ENCODE measurements around the gene KYAT1.
A peak's percentile ranks its signal among the peaks of the same experiment; 100 is the strongest.

Gene KYAT1

GRCh38 chr9:128881884-128882676, at the start of gene KYAT1, which contains the start of gene LRRC8A:
Gene KYAT1 (minus strand): TSS chr9:128881950. CDS start chr9:128845405, 36,545 bp downstream.
Gene LRRC8A (plus strand): TSS chr9:128882133. CDS start chr9:128907165, 25,032 bp downstream.
- peak; percentile 93 for DNase-seq

DNA sequence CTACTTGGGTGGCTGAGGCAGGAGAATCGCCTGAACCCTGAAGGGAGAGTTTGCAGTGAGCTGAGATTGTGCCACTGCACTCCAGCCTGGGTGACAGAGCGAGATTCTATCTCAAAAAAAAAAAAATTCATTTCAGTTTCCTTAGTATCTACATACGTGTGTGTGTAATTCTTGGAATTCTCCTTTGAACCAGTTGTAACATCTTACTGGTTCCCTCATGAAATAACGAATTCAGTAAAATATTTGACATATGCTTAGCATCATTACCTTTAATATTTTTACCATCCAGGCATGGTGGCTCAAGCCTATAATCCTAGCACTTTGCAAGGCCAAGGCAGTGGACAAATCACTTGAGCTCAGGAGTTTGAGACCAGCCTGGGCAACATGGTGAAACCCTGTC, 47.8 kb upstream of the KYAT1 start:
- no peak for DNase-seq

- no peak for DNase-seq
Observed at GRCh38 chr9:128928624-128929023, 46.9 kb upstream of the KYAT1 start.

DNA sequence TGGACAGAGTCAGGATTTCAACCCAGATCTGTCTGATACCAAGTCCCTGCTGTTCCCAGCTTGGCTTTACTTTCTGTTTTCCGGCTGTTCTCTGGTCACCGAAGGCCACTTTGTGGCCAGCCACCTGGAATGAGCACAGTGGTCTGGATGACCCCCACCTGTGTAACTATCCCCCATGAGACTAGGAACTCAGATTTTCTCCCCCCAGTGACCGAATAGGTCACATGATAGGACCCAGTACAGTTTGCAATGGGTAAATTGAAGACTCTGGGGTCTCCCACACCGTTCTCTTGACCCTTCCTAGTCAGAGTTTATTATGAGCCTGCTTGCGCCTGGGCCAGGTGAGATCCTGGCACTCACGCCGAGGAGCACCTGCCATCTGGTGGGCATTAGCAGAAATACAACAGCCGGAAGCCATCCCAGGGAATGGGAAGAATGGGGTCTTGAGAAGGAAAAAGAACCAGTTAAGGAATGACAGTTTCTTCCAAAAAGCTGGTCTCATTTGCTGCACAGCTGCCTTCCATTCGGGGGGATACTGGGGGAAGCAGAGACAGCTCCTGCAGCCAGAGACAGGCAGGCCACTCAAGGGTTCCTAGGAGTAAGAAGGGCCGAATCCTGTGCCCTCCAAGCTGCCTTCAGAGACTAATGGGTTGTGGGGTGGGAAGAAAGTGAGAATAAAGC, 46.1 kb upstream of the KYAT1 start:
- DNase-seq, result peak; percentile 34

- DNase-seq, result no peak
Observed at GRCh38 chr9:128923493-128923883, 41.7 kb upstream of the KYAT1 start.

DNA sequence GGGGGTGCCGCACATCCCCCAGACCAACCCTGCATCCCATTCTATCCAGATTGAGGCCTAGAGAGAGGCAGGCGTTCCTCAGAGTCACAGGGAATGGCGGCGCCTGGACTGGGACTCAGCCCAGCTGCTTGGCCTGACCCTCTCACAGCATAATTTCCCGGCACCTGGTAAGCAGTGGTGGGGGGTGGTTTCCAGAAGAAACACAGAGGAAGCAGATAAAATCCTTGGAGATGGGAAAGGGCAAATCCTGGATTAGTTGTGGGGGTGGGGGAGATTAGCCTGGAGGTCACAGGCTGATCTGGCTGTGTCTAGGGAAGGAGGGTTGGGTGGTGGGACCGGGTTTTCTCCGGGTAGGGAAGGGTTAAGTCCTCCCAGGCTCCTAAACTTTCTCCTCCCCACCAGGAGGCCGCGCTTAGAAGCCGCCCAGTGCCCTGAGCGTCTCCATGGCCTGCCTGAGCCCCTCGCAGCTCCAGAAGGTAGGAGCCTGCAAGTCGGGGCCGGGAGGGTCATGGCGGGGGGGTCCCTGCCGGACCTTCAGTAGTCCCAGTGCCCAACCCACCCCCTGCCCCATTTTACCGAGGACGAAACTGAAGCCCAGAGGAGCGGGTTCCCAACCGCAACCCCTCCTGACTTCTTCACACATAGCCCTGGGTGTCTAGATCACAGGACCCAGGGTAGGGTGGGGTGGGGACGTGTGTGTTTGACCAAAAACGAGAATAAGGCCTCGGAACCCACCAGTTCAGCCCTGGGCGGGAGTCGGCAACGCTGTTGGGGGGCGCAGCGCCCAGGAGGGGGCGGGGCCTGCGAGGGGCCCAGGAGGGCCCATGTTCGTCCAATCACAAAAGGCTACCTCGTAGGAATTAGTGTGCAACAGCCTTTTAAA, 40.4 kb upstream of the KYAT1 start:
- DNase-seq, result no peak

DNA sequence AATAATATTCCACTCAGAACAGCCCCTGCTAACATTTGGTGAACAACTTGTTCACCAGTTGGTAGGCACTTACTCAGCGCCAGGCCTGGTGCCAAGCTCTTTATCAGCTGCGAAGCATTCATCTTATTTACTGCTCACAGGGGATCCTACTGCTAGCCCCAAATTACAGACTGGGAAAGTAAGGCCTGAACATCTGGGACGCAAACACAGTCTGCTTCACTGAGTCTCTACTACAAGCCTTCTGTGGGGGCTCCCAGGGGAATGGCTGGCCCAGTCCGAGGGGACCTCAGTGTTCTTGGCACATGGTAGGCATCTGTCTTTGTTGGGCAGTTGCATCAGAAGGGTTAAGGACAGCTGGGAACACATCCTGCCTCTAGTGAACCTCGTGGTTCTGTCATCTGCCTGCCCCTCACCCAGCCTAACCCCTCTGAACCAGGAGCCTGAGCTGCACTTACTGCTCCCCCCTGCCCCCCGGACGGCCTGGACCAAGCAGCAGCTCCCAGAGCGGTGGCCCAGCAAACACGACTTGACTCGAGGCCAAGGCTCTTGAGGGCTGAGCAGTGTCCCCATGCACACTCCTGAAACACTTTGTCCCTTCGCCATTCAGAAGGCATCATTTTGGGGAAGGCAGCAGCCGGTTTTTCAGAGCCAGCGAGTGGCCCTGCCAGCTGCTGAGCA, 38.8 kb upstream of the KYAT1 start, which contains the start of gene PHYHD1:
PHYHD1 (plus strand) TSS at position 602 of the 678 bp plus-strand sequence. CDS start 1,342 bp downstream, outside the sequence.
- DNase-seq, result no peak

GRCh38 chr9:128919402-128920089, 37.8 kb upstream of the KYAT1 start:
- no peak for DNase-seq

DNA sequence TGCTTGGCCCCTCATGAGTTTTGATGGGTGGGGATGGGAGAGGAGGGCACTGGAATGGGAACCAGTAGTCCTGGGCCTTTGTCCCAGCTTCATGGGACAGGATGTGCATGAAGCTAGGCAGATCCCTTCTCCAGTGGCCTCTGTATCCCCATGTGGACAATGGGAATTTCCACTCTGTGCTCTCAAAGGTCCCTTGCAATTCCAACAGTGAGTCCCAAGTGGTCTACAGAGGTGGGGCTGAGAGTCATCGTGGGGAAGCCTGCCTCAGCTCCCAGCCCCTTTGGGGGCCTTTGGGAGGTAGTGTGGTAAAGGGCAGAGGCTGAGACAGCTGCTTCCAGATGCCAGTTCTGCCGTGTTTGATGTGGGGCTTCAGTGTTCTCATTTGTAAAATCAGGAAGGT, 37.2 kb upstream of the KYAT1 start:
- no peak for DNase-seq

DNA sequence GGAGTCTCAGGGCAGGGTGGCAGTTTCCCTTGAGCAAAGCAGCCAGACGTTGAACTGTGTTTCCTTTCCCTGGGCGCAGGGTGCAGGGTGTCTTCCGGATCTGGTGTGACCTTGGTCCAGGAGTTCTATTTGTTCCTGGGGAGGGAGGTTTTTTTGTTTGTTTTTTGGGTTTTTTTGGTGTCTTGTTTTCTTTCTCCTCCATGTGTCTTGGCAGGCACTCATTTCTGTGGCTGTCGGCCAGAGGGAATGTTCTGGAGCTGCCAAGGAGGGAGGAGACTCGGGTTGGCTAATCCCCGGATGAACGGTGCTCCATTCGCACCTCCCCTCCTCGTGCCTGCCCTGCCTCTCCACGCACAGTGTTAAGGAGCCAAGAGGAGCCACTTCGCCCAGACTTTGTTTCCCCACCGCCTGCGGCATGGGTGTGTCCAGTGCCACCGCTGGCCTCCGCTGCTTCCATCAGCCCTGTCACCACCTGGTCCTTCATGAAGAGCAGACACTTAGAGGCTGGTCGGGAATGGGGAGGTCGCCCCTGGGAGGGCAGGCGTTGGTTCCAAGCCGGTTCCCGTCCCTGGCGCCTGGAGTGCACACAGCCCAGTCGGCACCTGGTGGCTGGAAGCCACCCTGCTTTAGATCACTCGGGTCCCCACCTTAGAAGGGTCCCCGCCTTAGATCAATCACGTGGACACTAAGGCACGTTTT, 35.5 kb upstream of the KYAT1 start:
- DNase-seq, result no peak

DNA sequence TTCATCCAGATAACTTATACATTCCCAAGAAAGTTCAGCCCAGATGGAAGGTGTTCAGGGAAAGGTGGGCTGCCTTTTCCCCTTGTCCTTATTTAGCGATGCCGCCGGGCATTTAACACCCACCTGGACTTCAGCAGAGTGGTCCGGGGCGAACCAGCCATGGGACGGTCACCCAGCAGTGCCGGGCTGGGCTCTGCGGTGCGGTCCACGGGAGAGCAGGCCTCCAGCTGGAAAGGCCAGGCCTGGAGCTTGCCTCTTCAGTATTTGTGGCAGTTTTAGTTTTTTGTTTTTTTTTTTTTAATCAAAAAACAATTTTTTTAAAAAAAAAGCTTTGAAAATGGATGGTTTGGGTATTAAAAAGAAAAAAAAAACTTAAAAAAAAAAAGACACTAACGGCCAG, 35.0 kb upstream of the KYAT1 start:
- no peak for DNase-seq

DNA sequence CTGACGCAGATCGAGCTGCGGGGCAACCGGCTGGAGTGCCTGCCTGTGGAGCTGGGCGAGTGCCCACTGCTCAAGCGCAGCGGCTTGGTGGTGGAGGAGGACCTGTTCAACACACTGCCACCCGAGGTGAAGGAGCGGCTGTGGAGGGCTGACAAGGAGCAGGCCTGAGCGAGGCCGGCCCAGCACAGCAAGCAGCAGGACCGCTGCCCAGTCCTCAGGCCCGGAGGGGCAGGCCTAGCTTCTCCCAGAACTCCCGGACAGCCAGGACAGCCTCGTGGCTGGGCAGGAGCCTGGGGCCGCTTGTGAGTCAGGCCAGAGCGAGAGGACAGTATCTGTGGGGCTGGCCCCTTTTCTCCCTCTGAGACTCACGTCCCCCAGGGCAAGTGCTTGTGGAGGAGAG, 34.5 kb upstream of the KYAT1 start:
- no peak for DNase-seq

DNA sequence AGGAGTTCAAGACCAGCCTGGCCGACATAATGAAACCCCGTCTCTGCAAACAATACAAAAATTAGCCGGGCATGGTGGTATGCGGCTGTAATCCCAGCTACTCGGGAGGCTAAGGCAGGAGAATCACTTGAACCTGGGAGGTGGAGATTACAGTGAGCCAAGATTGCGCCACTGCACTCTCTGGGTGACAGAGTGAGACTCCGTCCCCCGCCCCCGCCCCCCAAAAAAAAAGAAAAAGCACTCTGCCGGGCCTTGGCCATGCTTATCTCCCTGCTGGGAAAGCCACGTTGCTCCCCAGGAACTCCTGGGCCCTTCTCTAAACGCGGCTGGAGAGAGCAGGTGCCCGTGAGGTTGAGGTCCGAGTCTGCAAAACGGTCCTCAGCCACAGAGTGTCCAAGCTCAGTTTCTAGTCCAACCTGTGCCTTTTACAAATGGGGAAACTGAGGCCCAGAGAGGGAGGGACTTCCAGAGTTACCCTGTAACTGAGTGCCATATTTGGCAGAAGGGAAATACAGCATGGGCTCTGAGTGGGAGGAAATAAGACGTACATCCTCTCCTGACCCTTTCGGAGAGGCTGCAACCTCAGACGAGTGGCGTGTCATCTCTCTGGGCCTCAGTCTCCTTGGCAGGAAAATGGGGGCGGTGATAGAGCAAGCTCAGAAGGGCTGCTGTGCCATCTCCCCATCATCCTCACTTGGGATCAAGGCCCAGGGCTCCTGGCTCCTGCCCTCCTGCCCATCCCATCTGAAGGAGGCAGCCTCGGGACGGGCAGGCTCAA, 32.4 kb upstream of the KYAT1 start:
- DNase-seq, result no peak

DNA sequence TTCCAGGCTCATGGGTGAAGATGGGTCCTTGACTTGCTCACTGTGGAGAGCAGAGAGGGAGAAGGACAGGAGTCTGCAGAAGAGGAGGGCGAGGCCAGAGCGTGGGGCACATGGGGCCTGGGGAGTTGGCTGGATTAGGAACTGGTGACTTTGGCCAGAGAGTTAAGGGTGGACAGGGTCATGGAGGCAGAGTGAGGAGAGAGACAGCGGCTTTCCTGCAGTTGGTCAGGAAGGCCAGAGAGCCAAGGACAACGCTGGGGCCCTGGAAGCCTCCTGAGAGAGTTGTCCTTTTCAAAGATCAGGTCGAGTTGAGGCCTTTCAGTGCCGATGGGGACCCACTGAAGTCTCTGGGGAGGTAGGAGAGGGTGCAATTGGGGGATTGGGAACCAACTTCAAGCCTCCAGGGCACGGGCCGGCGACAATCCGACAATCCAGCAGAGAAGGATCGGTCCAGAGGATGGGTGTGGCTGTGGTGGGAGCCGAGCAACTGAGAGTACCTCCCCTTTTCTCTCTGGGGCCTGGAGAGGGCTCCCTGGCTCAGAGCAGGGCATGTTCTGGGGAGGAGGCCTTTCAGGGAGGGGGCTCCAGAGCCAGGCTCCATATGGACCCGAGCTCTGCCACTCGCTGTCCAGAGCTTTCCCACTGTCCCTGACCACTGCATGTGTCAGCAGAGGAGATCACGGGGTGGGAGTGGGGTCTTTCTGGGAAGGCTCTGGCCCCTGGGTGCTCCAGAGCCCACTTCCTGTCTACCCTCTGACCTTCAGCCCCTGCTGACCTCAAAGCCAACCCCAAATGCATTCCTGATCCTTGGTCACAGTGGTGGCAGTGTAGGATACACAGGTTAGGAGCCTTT, 31.5 kb upstream of the KYAT1 start:
- no peak for DNase-seq

- no peak for DNase-seq
Observed at GRCh38 chr9:128912270-128912853, 30.6 kb upstream of the KYAT1 start.

GRCh38 chr9:128911529-128912035, 29.8 kb upstream of the KYAT1 start:
- no peak for DNase-seq

- DNase-seq, result no peak
Observed at GRCh38 chr9:128910906-128911305, 29.2 kb upstream of the KYAT1 start.

GRCh38 chr9:128909859-128910258, 28.1 kb upstream of the KYAT1 start:
- no peak for DNase-seq

- DNase-seq, result no peak
Observed at GRCh38 chr9:128908372-128908771, 26.6 kb upstream of the KYAT1 start.
